HepG2 (cell line): ENCODE results near the gene SHISA4.

Source experiments
- CHCHD3 ChIP-seq: sonication (generic); formaldehyde crosslinking; IDR thresholded peaks from 2 replicates; pipeline ENCODE4 v1.8.0; 2022; ENCODE audit warnings: mild to moderate bottlenecking, missing genetic modification reagents, moderate library complexity
- CTCF ChIP-seq: sonication (generic); formaldehyde crosslinking; IDR thresholded peaks from 2 replicates; pipeline ENCODE4 v1.5.0; 2020; ENCODE audit warnings: mild to moderate bottlenecking, missing genetic modification reagents, moderate library complexity
- KLF9 ChIP-seq: IDR thresholded peaks from 2 replicates; pipeline ENCODE4 v1.6.1; 2016; ENCODE audit warnings: low read depth
- MEF2D ChIP-seq: sonication (generic); formaldehyde crosslinking; IDR thresholded peaks from 2 replicates; pipeline ENCODE4 v1.5.1; 2020; ENCODE audit warnings: mild to moderate bottlenecking, missing genetic modification reagents
- REL ChIP-seq: sonication (generic); formaldehyde crosslinking; conservative IDR thresholded peaks from 2 replicates; pipeline ENCODE4 v1.8.0; 2022; ENCODE audit warnings: mild to moderate bottlenecking, missing genetic modification reagents, moderate library complexity
- ZBTB4 ChIP-seq: sonication (generic); formaldehyde crosslinking; IDR thresholded peaks from 2 replicates; pipeline ENCODE4 v1.4.0; 2020; ENCODE audit warnings: missing genetic modification reagents, mild to moderate bottlenecking, borderline replicate concordance
- ZBTB7A ChIP-seq: sonication (generic); formaldehyde crosslinking; IDR thresholded peaks from 2 replicates; pipeline ENCODE4 v1.8.0; 2022; ENCODE audit warnings: mild to moderate bottlenecking, missing genetic modification reagents

- TF ChIP-seq REL (CRISPR knock-in tag) (no peak), KLF9 (CRISPR knock-in tag) (no peak), ZBTB4 (CRISPR knock-in tag) (no peak), ZBTB7A (CRISPR knock-in tag) (no peak), MEF2D (CRISPR knock-in tag) (no peak), CHCHD3 (CRISPR knock-in tag) (no peak), CTCF (CRISPR knock-in tag) (no peak)
These were observed 49.8 kb downstream of the SHISA4 start for GRCh38 chr1:201938440-201939035.
